Liver (tissue), 9 donors: ENCODE measurements around the gene STXBP4. TPM values are rescaled to one million over a fixed set of nuclear protein-coding genes. Genes with fewer than 3 reads are reported as not detected.

Experiments
- DNase-seq: peaks from one replicate; pipeline ENCODE4 v3.0.0-alpha.2; 2017; ENCODE audit warnings: low spot score
- H3K27ac ChIP-seq, 2 donors: one replicate each; pipeline ENCODE4 v1.7.0; 2013; ENCODE audit warnings: inconsistent platforms in 2 of 2, low read length in 2 of 2, control low read depth in 1 of 2, low read depth in 1 of 2, mild to moderate bottlenecking in 1 of 2
- H3K27me3 ChIP-seq, 4 donors: one replicate each; pipeline versions ENCODE4 v1.6.1 to v1.7.0; 2013; ENCODE audit warnings: low read length in 3 of 4, inconsistent platforms in 1 of 4, mild to moderate bottlenecking in 1 of 4, moderate library complexity in 1 of 4; ENCODE audit not compliant: control insufficient read depth in 4 of 4, insufficient read depth in 4 of 4
- H3K36me3 ChIP-seq, 4 donors: one replicate each; pipeline versions ENCODE4 v1.6.1 to v1.7.0; 2013; ENCODE audit warnings: low read length in 3 of 4, mild to moderate bottlenecking in 3 of 4, low read depth in 1 of 4, moderate library complexity in 1 of 4; ENCODE audit not compliant: control insufficient read depth in 4 of 4, insufficient read depth in 3 of 4
- H3K4me1 ChIP-seq, 4 donors: one replicate each; pipeline versions ENCODE4 v1.6.1 to v1.7.0; 2013; ENCODE audit warnings: low read length in 3 of 4, mild to moderate bottlenecking in 3 of 4, moderate library complexity in 1 of 4; ENCODE audit not compliant: control insufficient read depth in 4 of 4, insufficient read depth in 4 of 4
- H3K4me3 ChIP-seq, 3 donors: one replicate each; pipeline versions ENCODE4 v1.6.1 to v1.7.0; 2013; ENCODE audit warnings: low read length in 3 of 3, control low read depth in 1 of 3, low read depth in 1 of 3, mild to moderate bottlenecking in 1 of 3
- H3K9ac ChIP-seq, 2 donors: one replicate each; pipeline ENCODE4 v1.7.0; 2013; ENCODE audit warnings: low read length in 2 of 2, mild to moderate bottlenecking in 2 of 2, moderate library complexity in 2 of 2, control low read depth in 1 of 2, low read depth in 1 of 2
- H3K9me3 ChIP-seq, 4 donors: one replicate each; pipeline versions ENCODE4 v1.6.1 to v1.7.0; 2013; ENCODE audit warnings: low read length in 3 of 4; ENCODE audit not compliant: control insufficient read depth in 4 of 4
- FOXA1 ChIP-seq: IDR thresholded peaks from 2 replicates; pipeline ENCODE4 v1.6.1; 2016; ENCODE audit warnings: antibody characterized with exemption
- FOXA2 ChIP-seq: IDR thresholded peaks from 2 replicates; pipeline ENCODE4 v1.6.1; 2016; ENCODE audit warnings: antibody characterized with exemption
- GABPA ChIP-seq, 2 donors: IDR thresholded peaks in 1 of 2; conservative IDR thresholded peaks in 1 of 2; 2 replicates each; pipeline ENCODE4 v1.6.1; 2016; ENCODE audit warnings: antibody characterized with exemption in 2 of 2, mild to moderate bottlenecking in 1 of 2, moderate library complexity in 1 of 2
- HNF4A ChIP-seq, 2 donors: conservative IDR thresholded peaks; 2 replicates each; pipeline ENCODE4 v1.6.1; 2016; ENCODE audit warnings: antibody characterized with exemption in 2 of 2, mild to moderate bottlenecking in 2 of 2
- JUND ChIP-seq, 2 donors: IDR thresholded peaks; 2 replicates each; pipeline ENCODE4 v1.6.1; 2016; ENCODE audit warnings: antibody characterized with exemption in 2 of 2
- MAX ChIP-seq: IDR thresholded peaks from 2 replicates; pipeline ENCODE4 v1.6.1; 2016; ENCODE audit warnings: antibody characterized with exemption
- RAD21 ChIP-seq, 2 donors: IDR thresholded peaks; 2 replicates each; pipeline ENCODE4 v1.6.1; 2016; ENCODE audit warnings: antibody characterized with exemption in 2 of 2, mild to moderate bottlenecking in 2 of 2
- RXRA ChIP-seq, 2 donors: IDR thresholded peaks; 2 replicates each; pipeline ENCODE4 v1.6.1; 2017 to 2018; ENCODE audit warnings: antibody characterized with exemption in 2 of 2, mild to moderate bottlenecking in 1 of 2
- TAF1 ChIP-seq: conservative IDR thresholded peaks from 2 replicates; pipeline ENCODE4 v1.6.1; 2016; ENCODE audit warnings: antibody characterized with exemption, mild to moderate bottlenecking
- YY1 ChIP-seq: IDR thresholded peaks from 2 replicates; pipeline ENCODE4 v1.6.1; 2016; ENCODE audit warnings: antibody characterized with exemption, mild to moderate bottlenecking
- ZBTB33 ChIP-seq: IDR thresholded peaks from 2 replicates; pipeline ENCODE4 v1.6.1; 2016; ENCODE audit warnings: antibody characterized with exemption
- WGBS: extraction: QIAGEN DNeasy Blood & Tissue Kit; methylation state at CpG from one replicate; pipeline ENCODE4 v1.1.7; 2013; 5-methylcytosine and 5-hydroxymethylcytosine counted together
- polyA plus RNA-seq, 2 donors: library from polyadenylated mRNA; stranded (reverse) in 1 of 2; unstranded in 1 of 2; fragments of 200-250 nt in 1 of 2; fragments of >200 nt in 1 of 2; fragmentation: Nextera tagmentation in 1 of 2; extraction: Ambion mirVana in 1 of 2; gene quantifications; one replicate each; pipeline versions ENCODE4 v1.2.1 to v1.2.3, GENCODE V29; 2013 to 2015
- total RNA-seq, 2 donors: library from RNA; depleted of rRNA; stranded (reverse); fragments of >200 nt; gene quantifications; one replicate each; pipeline ENCODE4 v1.2.3, GENCODE V29; 2014
- TF ChIP-seq, protein P1 (sequence below): fragments of 150-350 bp; IDR thresholded peaks from 2 replicates; pipeline ENCODE4 v1.5.1; 2017; ENCODE audit warnings: improper control_type of control experiment, low read depth, low read length; ENCODE audit not compliant: missing input control
- donor health status: healthy.
- donor health status: healthy.
- donor health status: healthy.
- donor health status: healthy.
- donor health status: healthy.

STXBP4 gene
- total and polyA plus RNA-seq, 4 donors = 1.5 to 12.6 (median 3.5) TPM

DNA sequence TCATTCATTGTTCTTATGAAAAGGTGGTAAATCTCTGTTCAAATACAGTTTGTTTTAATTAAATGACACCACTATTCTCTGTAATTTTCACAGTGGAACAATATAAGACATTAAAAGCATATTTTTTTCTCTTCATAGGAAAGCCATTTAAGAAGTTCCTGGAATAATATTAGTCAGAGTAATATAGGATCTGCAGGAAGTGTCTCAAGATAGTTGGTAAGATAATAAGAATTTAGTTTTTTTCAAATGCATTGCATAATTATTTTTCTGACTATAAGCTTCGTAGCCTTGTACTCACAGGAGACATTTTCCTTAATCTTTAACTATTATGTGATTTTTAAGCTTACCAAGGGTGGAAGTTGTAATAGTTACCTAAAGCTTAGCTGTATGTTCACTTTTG is 16.9 kb downstream of the STXBP4 start:
- H3K4me3 ChIP-seq = no peak overlapping the region
- H3K9ac ChIP-seq = no peak overlapping the region
- peaks cover 0 to 2% (median under 1%) of the 10 kb centered on the region in 4 donors for H3K4me1 ChIP-seq
- H3K27me3 ChIP-seq = no peaks in the 10 kb centered on the region
- TF ChIP-seq HNF4A (conservative IDR thresholded peaks at IDR 0.05) (no peak), YY1 (no peak), RXRA (IDR thresholded peaks at IDR 0.05) (no peak), RAD21 (IDR thresholded peaks at IDR 0.05) (no peak), TAF1 (no peak), FOXA2 (no peak)
- no peaks in the 10 kb centered on the region for H3K36me3 ChIP-seq
- DNase-seq = no peak
- H3K9me3 ChIP-seq = no peaks in the 10 kb centered on the region
- no peak overlapping the region for H3K27ac ChIP-seq
- WGBS = 78% methylated on average over 1 of the region's 1 CpG

DNA sequence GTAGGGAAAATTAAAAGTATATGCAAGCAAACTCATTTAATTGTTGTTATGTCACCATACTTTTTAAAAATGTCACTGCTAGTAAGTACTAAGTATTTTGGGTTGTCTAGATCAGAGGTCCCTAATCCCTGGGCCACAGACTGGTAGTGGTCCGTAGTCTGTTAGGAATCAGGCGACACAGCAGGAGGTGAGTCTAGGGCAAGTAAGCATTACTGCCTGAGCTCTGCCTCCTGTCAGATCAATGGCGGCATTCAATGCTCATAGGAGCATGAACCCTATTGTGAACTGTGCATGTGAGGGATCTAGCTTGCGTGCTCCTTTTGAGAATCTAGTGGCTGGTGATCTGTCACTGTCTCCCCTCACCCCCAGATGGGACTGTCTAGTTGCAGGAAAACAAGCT is 21.6 kb downstream of the STXBP4 start:
- 97% methylated on average over 3 of the region's 4 CpGs for WGBS
- no peak overlapping the region for H3K4me3 ChIP-seq
- no peak overlapping the region for H3K27ac ChIP-seq
- peaks cover 0 to 1% (median 0%) of the 10 kb centered on the region in 4 donors for H3K4me1 ChIP-seq
- no peaks in the 10 kb centered on the region for H3K27me3 ChIP-seq
- H3K36me3 ChIP-seq = no peaks in the 10 kb centered on the region
- no peak for DNase-seq
- H3K9ac ChIP-seq = no peak overlapping the region
- TF ChIP-seq MAX = no peak
- TF ChIP-seq GABPA (IDR thresholded peaks at IDR 0.05 in 1 of 2, conservative IDR thresholded peaks at IDR 0.05 in 1 of 2) = no peak
- TF ChIP-seq YY1 = no peak
- no peaks in the 10 kb centered on the region for H3K9me3 ChIP-seq

GRCh38 chr17:54991567-54991966 is 23.0 kb downstream of the STXBP4 start:
- Histone ChIP-seq H3K4me3 (no peak overlapping the region), H3K9ac (no peak overlapping the region), H3K9me3 (no peaks in the 10 kb centered on the region), H3K27me3 (no peaks in the 10 kb centered on the region), H3K4me1 (peaks cover 0 to 1% (median 0%) of the 10 kb centered on the region in 4 donors), H3K27ac (no peak overlapping the region), H3K36me3 (no peaks in the 10 kb centered on the region)
- no peak for TF ChIP-seq JUND (IDR thresholded peaks at IDR 0.05)
- no peak for TF ChIP-seq TAF1
- TF ChIP-seq, protein P1, sequence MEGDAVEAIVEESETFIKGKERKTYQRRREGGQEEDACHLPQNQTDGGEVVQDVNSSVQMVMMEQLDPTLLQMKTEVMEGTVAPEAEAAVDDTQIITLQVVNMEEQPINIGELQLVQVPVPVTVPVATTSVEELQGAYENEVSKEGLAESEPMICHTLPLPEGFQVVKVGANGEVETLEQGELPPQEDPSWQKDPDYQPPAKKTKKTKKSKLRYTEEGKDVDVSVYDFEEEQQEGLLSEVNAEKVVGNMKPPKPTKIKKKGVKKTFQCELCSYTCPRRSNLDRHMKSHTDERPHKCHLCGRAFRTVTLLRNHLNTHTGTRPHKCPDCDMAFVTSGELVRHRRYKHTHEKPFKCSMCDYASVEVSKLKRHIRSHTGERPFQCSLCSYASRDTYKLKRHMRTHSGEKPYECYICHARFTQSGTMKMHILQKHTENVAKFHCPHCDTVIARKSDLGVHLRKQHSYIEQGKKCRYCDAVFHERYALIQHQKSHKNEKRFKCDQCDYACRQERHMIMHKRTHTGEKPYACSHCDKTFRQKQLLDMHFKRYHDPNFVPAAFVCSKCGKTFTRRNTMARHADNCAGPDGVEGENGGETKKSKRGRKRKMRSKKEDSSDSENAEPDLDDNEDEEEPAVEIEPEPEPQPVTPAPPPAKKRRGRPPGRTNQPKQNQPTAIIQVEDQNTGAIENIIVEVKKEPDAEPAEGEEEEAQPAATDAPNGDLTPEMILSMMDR = no peak
- TF ChIP-seq ZBTB33 = no peak
- no peak for TF ChIP-seq GABPA (IDR thresholded peaks at IDR 0.05 in 1 of 2, conservative IDR thresholded peaks at IDR 0.05 in 1 of 2)
- no peak for TF ChIP-seq YY1
- no peak for TF ChIP-seq FOXA1
- no peak for TF ChIP-seq RXRA (IDR thresholded peaks at IDR 0.05)
- no peak for DNase-seq
- 89% methylated on average over 1 of the region's 1 CpG for WGBS
